IMR-90 (cell line): ENCODE results near the gene KHDRBS1. TPM values are rescaled to one million over a fixed set of nuclear protein-coding genes. Genes with fewer than 3 reads are reported as not detected.

Experiments
- ATAC-seq: fragments of 200-7000 bp; cut with Tn5 transposase; 2 replicates; pipeline ENCODE4 v1.9.1; 2020; ENCODE audit warnings: low read depth, mild to moderate bottlenecking, moderate library complexity
- BruUV-seq: library from RNA; stranded (reverse); fragments of 400-500 nt; replicated peaks from 2 replicates; lab custom pipeline; 2021; lab: Mats Ljungman, UMichigan
- CTCF ChIA-PET: fragments of 300-600 bp; formaldehyde crosslinking; extraction: SDS; loops from one replicate; lab custom pipeline; 2021; ENCODE audit warnings: antibody characterized with exemption; lab: Yijun Ruan, JAX
- POLR2A ChIA-PET: fragments of 300-600 bp; sonication (Branson Sonifier 250); formaldehyde crosslinking; loops from one replicate; lab custom pipeline; 2022; ENCODE audit warnings: antibody characterized with exemption; ENCODE audit not compliant: unreplicated experiment; lab: Charles Lee
- DNase-seq: peaks from one replicate; pipeline ENCODE4 v3.0.0; 2013
- H2AFZ ChIP-seq: replicated peaks from 2 replicates; pipeline ENCODE3; 2013; ENCODE audit warnings: low read length, mild to moderate bottlenecking; ENCODE audit not compliant: poor library complexity
- H2AK5ac ChIP-seq: 2 replicates; pipeline ENCODE4 v1.6.1; 2013; ENCODE audit warnings: low read depth, low read length, inconsistent platforms
- H2AK9ac ChIP-seq: replicated peaks from 2 replicates; pipeline ENCODE3; 2013; ENCODE audit warnings: mild to moderate bottlenecking, low read depth, low read length, moderate library complexity; ENCODE audit not compliant: poor library complexity
- H2BK120ac ChIP-seq: 2 replicates; pipeline ENCODE4 v1.6.1; 2013; ENCODE audit warnings: low read depth, low read length, inconsistent platforms
- H2BK15ac ChIP-seq: 3 replicates; pipeline ENCODE4 v1.6.1; 2013; ENCODE audit warnings: low read depth, low read length, inconsistent platforms
- H2BK20ac ChIP-seq: 2 replicates; pipeline ENCODE4 v1.6.1; 2013; ENCODE audit warnings: low read depth, mild to moderate bottlenecking, inconsistent platforms, low read length, moderate library complexity
- H2BK5ac ChIP-seq: 2 replicates; pipeline ENCODE4 v1.6.1; 2013; ENCODE audit warnings: mild to moderate bottlenecking, low read depth, low read length, inconsistent platforms; ENCODE audit not compliant: poor library complexity, severe bottlenecking
- H3K14ac ChIP-seq: replicated peaks from 2 replicates; pipeline ENCODE4 v1.6.1; 2013; ENCODE audit warnings: low read depth, low read length, inconsistent platforms
- H3K18ac ChIP-seq: 2 replicates; pipeline ENCODE4 v1.6.1; 2013; ENCODE audit warnings: low read depth, low read length, control low read depth
- H3K23ac ChIP-seq: 2 replicates; pipeline ENCODE4 v1.6.1; 2013; ENCODE audit warnings: low read depth, low read length, inconsistent platforms
- H3K27ac ChIP-seq: 2 replicates; pipeline ENCODE4 v1.5.1; 2013; ENCODE audit warnings: mild to moderate bottlenecking, control low read depth, low read length; ENCODE audit not compliant: insufficient read depth
- H3K27me3 ChIP-seq: 2 replicates; pipeline ENCODE4 v1.6.1; 2013; ENCODE audit warnings: low read length; ENCODE audit not compliant: control insufficient read depth, insufficient read depth
- H3K36me3 ChIP-seq: 2 replicates; pipeline ENCODE4 v1.6.1; 2013; ENCODE audit warnings: low read length, mixed read lengths; ENCODE audit not compliant: control insufficient read depth, insufficient read depth
- H3K4ac ChIP-seq: 2 replicates; pipeline ENCODE4 v1.6.1; 2013; ENCODE audit warnings: low read depth, low read length, inconsistent platforms
- H3K4me1 ChIP-seq: 2 replicates; pipeline ENCODE4 v1.6.1; 2013; ENCODE audit warnings: low read length, mixed read lengths; ENCODE audit not compliant: control insufficient read depth, insufficient read depth
- H3K4me2 ChIP-seq: 2 replicates; pipeline ENCODE4 v1.6.1; 2013; ENCODE audit warnings: low read depth, mild to moderate bottlenecking, control low read depth, low read length, moderate library complexity
- H3K4me3 ChIP-seq: 2 replicates; pipeline ENCODE4 v1.5.1; 2013; ENCODE audit warnings: low read depth, mild to moderate bottlenecking, control low read depth, low read length, moderate library complexity; ENCODE audit not compliant: insufficient read depth
- H3K56ac ChIP-seq: 2 replicates; pipeline ENCODE4 v1.6.1; 2013; ENCODE audit warnings: low read length, inconsistent platforms; ENCODE audit not compliant: insufficient read depth; ENCODE audit errors: extremely low read depth
- H3K79me1 ChIP-seq, 2 experiments: 2 replicates each; pipeline ENCODE4 v1.6.1; 2013; ENCODE audit warnings: low read length in 2 of 2, inconsistent platforms in 1 of 2, low read depth in 1 of 2
- H3K9ac ChIP-seq: 2 replicates; pipeline ENCODE4 v1.6.1; 2013; ENCODE audit warnings: low read depth, low read length, control low read depth
- H3K9me1 ChIP-seq: 2 replicates; pipeline ENCODE4 v1.6.1; 2013; ENCODE audit warnings: low read length, inconsistent platforms; ENCODE audit not compliant: insufficient read depth
- H3K9me3 ChIP-seq: 2 replicates; pipeline ENCODE4 v1.6.1; 2013; ENCODE audit warnings: low read length; ENCODE audit not compliant: control insufficient read depth, insufficient read depth
- H4K20me1 ChIP-seq: 2 replicates; pipeline ENCODE4 v1.6.1; 2013; ENCODE audit warnings: low read length, inconsistent platforms; ENCODE audit not compliant: insufficient read depth
- H4K5ac ChIP-seq: 2 replicates; pipeline ENCODE4 v1.6.1; 2013; ENCODE audit warnings: mild to moderate bottlenecking, low read depth, low read length, control low read depth
- H4K8ac ChIP-seq, 2 experiments: 2 replicates each; pipeline ENCODE4 v1.6.1; 2013; ENCODE audit warnings: low read depth in 2 of 2, low read length in 2 of 2, control low read depth in 1 of 2, inconsistent platforms in 1 of 2
- H4K91ac ChIP-seq: 2 replicates; pipeline ENCODE4 v1.6.1; 2013; ENCODE audit warnings: low read depth, low read length, inconsistent platforms; ENCODE audit not compliant: insufficient read depth
- BHLHE40 ChIP-seq: fragments of 150-350 bp; IDR thresholded peaks from 2 replicates; pipeline ENCODE4 v1.6.1; 2016; ENCODE audit warnings: mild to moderate bottlenecking, low read depth, low read length
- CEBPB ChIP-seq: IDR thresholded peaks from 2 replicates; pipeline ENCODE4 v1.6.1; 2012; ENCODE audit warnings: low read depth, low read length, improper control_type of control experiment
- CHD1 ChIP-seq: IDR thresholded peaks from 2 replicates; pipeline ENCODE4 v1.6.1; 2012; ENCODE audit warnings: low read depth, low read length, improper control_type of control experiment
- FOS ChIP-seq: fragments of 150-350 bp; IDR thresholded peaks from 2 replicates; pipeline ENCODE4 v1.6.1; 2016; ENCODE audit warnings: low read depth, low read length
- MAFK ChIP-seq: IDR thresholded peaks from 2 replicates; pipeline ENCODE4 v1.6.1; 2012; ENCODE audit warnings: low read depth, low read length, improper control_type of control experiment
- MAZ ChIP-seq: IDR thresholded peaks from 2 replicates; pipeline ENCODE4 v1.6.1; 2012; ENCODE audit warnings: low read depth, mild to moderate bottlenecking, low read length, improper control_type of control experiment, moderate library complexity, borderline replicate concordance
- MXI1 ChIP-seq: IDR thresholded peaks from 2 replicates; pipeline ENCODE4 v1.6.1; 2012; ENCODE audit warnings: low read depth, mild to moderate bottlenecking, low read length, moderate library complexity, borderline replicate concordance
- NFE2L2 ChIP-seq: fragments of 150-350 bp; IDR thresholded peaks from 2 replicates; pipeline ENCODE4 v1.6.1; 2016; ENCODE audit warnings: low read depth, mild to moderate bottlenecking, low read length
- POLR2A ChIP-seq: IDR thresholded peaks from 2 replicates; pipeline ENCODE4 v1.6.1; 2012; ENCODE audit warnings: mild to moderate bottlenecking, low read depth, low read length
- RAD21 ChIP-seq: IDR thresholded peaks from 2 replicates; pipeline ENCODE4 v1.6.1; 2012; ENCODE audit warnings: low read length, improper control_type of control experiment
- RCOR1 ChIP-seq: IDR thresholded peaks from 2 replicates; pipeline ENCODE4 v1.6.1; 2012; ENCODE audit warnings: mild to moderate bottlenecking, low read length, improper control_type of control experiment; ENCODE audit not compliant: insufficient replicate concordance
- SMC3 ChIP-seq: fragments of 150-350 bp; IDR thresholded peaks from 2 replicates; pipeline ENCODE4 v1.6.1; 2016; ENCODE audit warnings: low read depth, mild to moderate bottlenecking, antibody characterized with exemption, low read length, moderate library complexity
- WGBS, 2 experiments: methylation state at CpG; one replicate each; pipeline versions ENCODE4 v1.1.5 to v1.1.7; 2013; ENCODE audit warnings: missing lambda C conversion rate in 2 of 2; ENCODE audit not compliant: insufficient read length in 1 of 2; ENCODE audit errors: extremely low coverage in 2 of 2; 5-methylcytosine and 5-hydroxymethylcytosine counted together
- dilution Hi-C: fragments of 300-500 bp; cut with HindIII; formaldehyde crosslinking; loops from one replicate; pipeline ENCODE4 v1.14.3; 2018; ENCODE audit warnings: low sequenced_read_pairs; ENCODE audit not compliant: unreplicated experiment
- in situ Hi-C: fragments of 300-500 bp; cut with MboI; formaldehyde crosslinking; loops from 3 replicates; pipeline ENCODE4 v1.14.3; 2019; ENCODE audit warnings: low sequenced_read_pairs, inconsistent platforms, mixed read lengths
- intact Hi-C: fragments of 100-400 bp; cut with micrococcal nuclease; formaldehyde crosslinking; loops from 2 replicates; pipeline ENCODE4 v1.10.0; 2022
- polyA plus RNA-seq, 3 experiments: library from polyadenylated mRNA; depleted of rRNA; stranded (reverse); fragments of >200 nt; gene quantifications; 2 replicates each; pipeline ENCODE4 v1.2.3, GENCODE V29; 2012; ENCODE audit warnings: low replicate concordance in 1 of 3
- total RNA-seq: library from RNA; depleted of rRNA; stranded (reverse); fragments of >200 nt; gene quantifications from 2 replicates; pipeline ENCODE4 v1.2.3, GENCODE V29; 2012
- TF ChIP-seq, protein P1 (sequence below): fragments of 150-350 bp; IDR thresholded peaks from 2 replicates; pipeline ENCODE4 v1.6.1; 2017; ENCODE audit warnings: mild to moderate bottlenecking, antibody characterized with exemption, low read length, low read depth
- TF ChIP-seq, protein P2 (sequence below): conservative IDR thresholded peaks from 2 replicates; pipeline ENCODE4 v1.5.1; 2012; ENCODE audit warnings: mild to moderate bottlenecking, low read depth, low read length, improper control_type of control experiment
- TF ChIP-seq, protein P3 (sequence below): fragments of 150-350 bp; IDR thresholded peaks from 2 replicates; pipeline ENCODE4 v1.6.1; 2016; ENCODE audit warnings: low read depth, mild to moderate bottlenecking, low read length, moderate library complexity, borderline replicate concordance

KHDRBS1 gene
- total and polyA plus RNA-seq, 2 of the 4 experiments (the other 2 are of a cell fraction): 33.7 to 67.6 TPM

DNA sequence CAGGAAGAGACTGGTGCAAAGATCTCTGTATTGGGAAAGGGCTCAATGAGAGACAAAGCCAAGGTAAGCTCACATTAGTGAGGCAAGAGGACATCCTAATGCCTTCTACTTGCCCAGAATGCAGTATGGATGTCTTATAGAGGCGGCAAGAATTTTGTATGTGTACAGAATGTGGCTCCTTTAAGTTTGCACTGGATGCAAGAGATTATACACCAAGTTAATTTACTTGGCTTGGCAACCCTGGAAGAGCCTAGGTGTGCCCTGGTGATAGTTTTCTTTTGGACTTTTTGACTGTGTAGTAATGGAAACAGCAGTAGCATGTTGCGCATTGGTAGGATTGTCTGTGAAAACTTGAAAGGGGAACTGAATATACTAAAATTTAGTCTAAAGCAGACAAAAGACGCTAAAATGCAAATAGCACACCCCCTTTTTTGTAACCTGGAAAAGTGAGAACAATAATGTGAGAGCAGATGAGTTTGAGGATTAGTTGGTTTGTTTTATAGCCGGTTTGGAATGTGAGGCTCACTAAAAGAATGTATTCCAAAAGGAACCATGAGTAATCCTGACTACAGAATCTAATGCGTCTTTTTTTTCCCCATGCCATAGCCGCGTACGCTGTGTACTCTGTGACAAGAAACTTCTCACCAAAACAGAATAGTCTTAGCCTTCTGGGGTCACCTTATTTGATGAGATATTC is 18.1 kb downstream of the KHDRBS1 start:
- H3K79me1 ChIP-seq: peaks cover 16 to 57% of the 10 kb centered on the region in 2 experiments
- intact Hi-C loops (no loop called here), in situ Hi-C loops (no loop called here), dilution Hi-C loops (no loop called here)
- H4K20me1 ChIP-seq: peaks cover 93% of the 10 kb centered on the region
- BruUV-seq: no TSS peak
- no peak overlapping the region for H3K18ac ChIP-seq
- no peak overlapping the region for H4K91ac ChIP-seq
- peak overlapping the region; percentile 54 for H2BK5ac ChIP-seq
- H2BK120ac ChIP-seq: no peak overlapping the region
- H4K5ac ChIP-seq: no peak overlapping the region
- no peak overlapping the region for H2BK20ac ChIP-seq
- H3K36me3 ChIP-seq: peaks cover 19% of the 10 kb centered on the region
- DNase-seq (peak; percentile 80), ATAC-seq (peak; percentile 87)
- H3K56ac ChIP-seq: no peak overlapping the region
- WGBS, 2 experiments: no CpG with 5 or more reads among the region's 8 CpGs
- no peak overlapping the region for H2AK5ac ChIP-seq
- no peak overlapping the region for H3K14ac ChIP-seq
- peaks cover 23% of the 10 kb centered on the region for H3K9me1 ChIP-seq
- peak overlapping the region; percentile 17; the same call in 1 of the 2 replicates for H3K9ac ChIP-seq
- no peak overlapping the region for H3K23ac ChIP-seq
- H3K27me3 ChIP-seq: no peaks in the 10 kb centered on the region
- no peak overlapping the region for H2AK9ac ChIP-seq
- POLR2A ChIA-PET: no interaction called here
- H3K4ac ChIP-seq: no peak overlapping the region
- H4K8ac ChIP-seq: no peak overlapping the region
- H3K4me3 ChIP-seq: no peak overlapping the region
- H2BK15ac ChIP-seq: no peak overlapping the region
- H2AFZ ChIP-seq: no peak overlapping the region
- H3K27ac ChIP-seq: no peak overlapping the region
- H3K9me3 ChIP-seq: no peaks in the 10 kb centered on the region
- peak overlapping the region; percentile 77; the same call in 1 of the 2 replicates for H3K4me2 ChIP-seq
- CTCF ChIA-PET: interaction anchor here (1.0 kb wide), 1 partner anchor 11 kb away, joined by 5 read pairs; no protein-coding TSS in a partner anchor
- peaks cover 9% of the 10 kb centered on the region; the same call in 1 of the 2 replicates for H3K4me1 ChIP-seq
- no peak for TF ChIP-seq BHLHE40
- TF ChIP-seq NFE2L2: no peak
- no peak for TF ChIP-seq RAD21
- no peak for TF ChIP-seq MAFK
- TF ChIP-seq CHD1: no peak
- TF ChIP-seq, protein P1, sequence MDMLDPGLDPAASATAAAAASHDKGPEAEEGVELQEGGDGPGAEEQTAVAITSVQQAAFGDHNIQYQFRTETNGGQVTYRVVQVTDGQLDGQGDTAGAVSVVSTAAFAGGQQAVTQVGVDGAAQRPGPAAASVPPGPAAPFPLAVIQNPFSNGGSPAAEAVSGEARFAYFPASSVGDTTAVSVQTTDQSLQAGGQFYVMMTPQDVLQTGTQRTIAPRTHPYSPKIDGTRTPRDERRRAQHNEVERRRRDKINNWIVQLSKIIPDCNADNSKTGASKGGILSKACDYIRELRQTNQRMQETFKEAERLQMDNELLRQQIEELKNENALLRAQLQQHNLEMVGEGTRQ: no peak
- TF ChIP-seq MXI1: no peak
- TF ChIP-seq, protein P2, sequence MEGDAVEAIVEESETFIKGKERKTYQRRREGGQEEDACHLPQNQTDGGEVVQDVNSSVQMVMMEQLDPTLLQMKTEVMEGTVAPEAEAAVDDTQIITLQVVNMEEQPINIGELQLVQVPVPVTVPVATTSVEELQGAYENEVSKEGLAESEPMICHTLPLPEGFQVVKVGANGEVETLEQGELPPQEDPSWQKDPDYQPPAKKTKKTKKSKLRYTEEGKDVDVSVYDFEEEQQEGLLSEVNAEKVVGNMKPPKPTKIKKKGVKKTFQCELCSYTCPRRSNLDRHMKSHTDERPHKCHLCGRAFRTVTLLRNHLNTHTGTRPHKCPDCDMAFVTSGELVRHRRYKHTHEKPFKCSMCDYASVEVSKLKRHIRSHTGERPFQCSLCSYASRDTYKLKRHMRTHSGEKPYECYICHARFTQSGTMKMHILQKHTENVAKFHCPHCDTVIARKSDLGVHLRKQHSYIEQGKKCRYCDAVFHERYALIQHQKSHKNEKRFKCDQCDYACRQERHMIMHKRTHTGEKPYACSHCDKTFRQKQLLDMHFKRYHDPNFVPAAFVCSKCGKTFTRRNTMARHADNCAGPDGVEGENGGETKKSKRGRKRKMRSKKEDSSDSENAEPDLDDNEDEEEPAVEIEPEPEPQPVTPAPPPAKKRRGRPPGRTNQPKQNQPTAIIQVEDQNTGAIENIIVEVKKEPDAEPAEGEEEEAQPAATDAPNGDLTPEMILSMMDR: no peak
- TF ChIP-seq, protein P3, sequence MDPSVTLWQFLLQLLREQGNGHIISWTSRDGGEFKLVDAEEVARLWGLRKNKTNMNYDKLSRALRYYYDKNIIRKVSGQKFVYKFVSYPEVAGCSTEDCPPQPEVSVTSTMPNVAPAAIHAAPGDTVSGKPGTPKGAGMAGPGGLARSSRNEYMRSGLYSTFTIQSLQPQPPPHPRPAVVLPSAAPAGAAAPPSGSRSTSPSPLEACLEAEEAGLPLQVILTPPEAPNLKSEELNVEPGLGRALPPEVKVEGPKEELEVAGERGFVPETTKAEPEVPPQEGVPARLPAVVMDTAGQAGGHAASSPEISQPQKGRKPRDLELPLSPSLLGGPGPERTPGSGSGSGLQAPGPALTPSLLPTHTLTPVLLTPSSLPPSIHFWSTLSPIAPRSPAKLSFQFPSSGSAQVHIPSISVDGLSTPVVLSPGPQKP: no peak
- no peak for TF ChIP-seq SMC3
- TF ChIP-seq POLR2A: no peak
- no peak for TF ChIP-seq CEBPB
- no peak for TF ChIP-seq MAZ
- no peak for TF ChIP-seq FOS
- no peak for TF ChIP-seq RCOR1
